ENCODE data around the gene ZNF22.

The ZNF22 gene

DNA sequence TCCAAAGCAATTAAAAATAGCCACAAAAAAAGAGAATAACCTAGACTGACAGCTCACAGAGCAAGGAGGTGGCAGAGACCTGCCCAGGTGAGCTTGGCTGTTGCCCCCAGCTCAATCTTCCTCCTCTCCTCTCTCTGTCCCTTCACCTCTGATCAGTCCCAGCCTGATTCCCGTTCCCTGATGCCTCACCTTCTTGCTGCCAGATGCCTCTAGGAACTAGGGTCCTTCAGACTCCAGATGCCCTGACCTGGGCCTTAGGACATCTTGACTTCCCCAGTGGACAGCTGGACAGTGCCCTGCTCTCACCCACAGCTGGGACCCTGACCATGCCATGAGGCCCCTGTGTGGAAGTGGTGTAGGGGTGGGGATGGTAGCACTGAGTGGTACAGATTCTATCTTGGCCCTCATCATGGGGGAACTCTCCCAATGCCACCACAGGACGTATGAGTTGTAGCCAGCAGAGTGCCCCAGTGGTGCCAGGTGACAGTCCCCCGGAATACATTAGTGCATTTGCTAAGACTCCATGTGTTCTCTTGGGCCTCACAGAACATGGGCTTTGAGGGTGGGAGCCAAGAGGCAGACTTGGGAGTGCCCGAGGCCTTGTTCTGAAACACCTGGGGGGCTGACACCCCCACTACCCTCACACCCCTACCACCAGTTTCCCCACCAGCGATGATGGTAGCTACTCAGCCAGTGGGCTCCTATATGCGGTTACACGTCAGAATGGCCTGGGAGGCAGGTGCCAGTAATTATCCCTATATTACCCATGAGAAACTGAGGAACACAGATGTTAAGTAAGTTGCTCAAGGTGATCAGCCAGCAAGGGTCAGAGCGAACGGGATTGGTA is 24.1 kb upstream of the ZNF22 start:
- no peak for DNase-seq

GRCh38 chr10:44977287-44978212 is 23.2 kb upstream of the ZNF22 start:
- peak; percentile 7 for DNase-seq

DNA sequence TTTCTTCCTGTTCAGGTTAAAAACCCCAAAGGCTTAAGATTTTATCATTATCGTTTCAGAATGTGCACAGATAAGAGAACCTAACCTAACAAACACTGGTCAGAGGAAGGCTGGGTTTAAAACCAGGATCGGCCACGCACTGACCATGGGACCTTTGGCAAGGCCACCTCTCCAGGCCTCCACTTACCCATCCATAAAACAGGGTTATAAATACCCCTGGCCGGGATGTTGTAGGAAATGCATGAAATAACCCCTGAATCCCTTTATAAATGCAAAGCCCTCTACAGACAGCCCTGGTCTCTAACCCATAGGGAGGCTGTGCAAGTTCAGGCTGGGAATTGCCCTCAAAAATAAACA is 22.5 kb upstream of the ZNF22 start:
- DNase-seq, result no peak

DNA sequence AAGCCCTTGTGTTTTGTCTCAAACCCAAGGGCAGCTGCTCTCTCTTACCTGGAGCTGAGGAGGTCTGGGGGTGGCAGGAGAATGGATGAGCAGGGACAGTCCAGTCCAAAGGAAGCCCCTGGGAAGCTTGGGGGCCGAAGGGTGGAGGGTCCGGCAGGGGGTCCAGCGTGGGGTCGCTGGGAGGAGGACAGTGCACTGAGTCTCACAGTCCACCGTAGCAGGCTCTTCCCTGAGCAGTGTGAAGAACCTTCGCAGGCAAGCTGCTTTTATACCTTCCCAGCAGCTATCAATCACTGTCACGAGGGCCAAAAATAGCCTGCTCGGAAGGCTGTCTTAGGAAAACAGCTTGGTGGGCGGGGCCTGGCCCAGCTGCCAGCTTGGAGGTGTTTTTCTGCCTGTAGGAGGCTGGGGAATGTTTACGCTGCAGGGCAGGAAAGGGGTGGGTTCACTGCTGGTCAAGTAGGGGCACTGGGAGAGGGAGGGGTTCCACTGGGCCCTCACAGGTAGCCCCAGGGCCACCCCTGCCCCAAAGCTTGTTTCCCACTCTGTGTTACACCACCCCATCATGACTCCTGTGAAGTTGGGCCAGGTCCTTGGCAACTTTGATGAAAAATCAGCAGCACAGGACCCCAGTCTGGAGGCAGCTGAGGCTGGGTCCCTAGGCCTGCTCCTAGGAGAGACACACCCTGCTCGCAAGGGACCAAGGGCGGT is 22.0 kb upstream of the ZNF22 start, which contains the start of gene DEPP1:
Gene DEPP1, minus strand, starts transcription at position 240 of the 711 bp plus-strand sequence. CDS start 779 bp downstream, outside the sequence.
- peak; percentile 78 for DNase-seq

- peak; percentile 10 for DNase-seq
These were observed 21.2 kb upstream of the ZNF22 start for GRCh38 chr10:44979281-44980191.

DNA sequence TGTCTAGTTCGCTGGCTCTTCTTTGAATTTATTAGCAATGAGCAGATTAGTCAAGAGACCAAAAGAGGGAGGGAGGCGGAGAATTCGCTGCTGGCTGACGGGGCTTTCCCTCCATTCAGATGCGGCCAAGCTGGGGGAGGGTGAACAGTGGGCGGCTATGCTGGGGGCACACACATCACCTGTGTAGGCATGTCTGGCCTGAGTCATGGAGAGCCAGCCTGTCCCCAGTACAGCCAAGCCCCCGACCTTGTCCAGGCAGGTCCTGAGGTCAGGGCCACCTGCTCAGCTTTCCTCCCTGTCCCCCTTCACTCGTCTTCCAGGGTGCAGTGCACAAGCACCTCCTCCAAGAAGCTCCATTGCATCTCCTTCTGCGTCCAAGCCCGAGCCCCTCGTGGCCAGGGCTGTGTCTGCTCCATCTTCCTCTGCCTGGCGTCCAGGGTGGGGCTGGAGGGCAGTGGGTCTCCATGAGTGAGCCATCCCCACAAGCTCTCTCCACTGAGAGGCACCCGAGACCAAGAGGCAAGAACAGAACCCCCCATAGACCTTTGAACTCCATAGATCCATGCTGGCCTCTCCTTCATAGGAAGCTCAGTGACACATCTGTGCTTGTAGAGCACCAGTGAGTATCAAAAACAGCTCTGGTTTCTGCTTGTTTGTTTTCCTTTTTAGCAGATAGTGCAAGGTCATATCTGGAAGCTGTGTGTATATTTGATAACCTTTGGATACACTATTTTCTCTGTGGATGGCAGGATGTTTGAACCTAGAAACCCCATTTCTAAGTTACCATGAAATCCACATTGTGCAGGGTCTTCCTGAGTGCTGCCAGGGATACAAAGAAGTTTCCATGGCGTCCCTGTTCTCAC is 20.2 kb upstream of the ZNF22 start:
- DNase-seq, result no peak

- no peak for DNase-seq
These were observed 19.3 kb upstream of the ZNF22 start for GRCh38 chr10:44981172-44982113.

DNA sequence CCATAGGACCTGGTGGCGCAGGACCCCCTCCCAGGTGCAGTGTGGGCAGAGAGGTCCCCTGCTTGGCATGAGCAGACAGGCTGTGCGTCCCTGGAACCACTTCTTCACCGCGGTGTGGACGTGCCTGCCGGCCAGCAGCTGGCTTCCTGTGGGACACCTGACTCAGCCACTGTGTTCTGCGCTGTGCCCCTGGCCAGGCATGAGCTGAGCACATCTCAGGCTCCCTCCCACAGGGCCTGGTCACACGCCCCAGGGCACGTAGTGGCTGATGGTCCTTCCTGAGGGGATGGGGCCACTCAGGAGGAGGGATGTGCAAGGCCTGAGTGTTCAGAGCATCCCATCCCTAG is 18.6 kb upstream of the ZNF22 start:
- no peak for DNase-seq

GRCh38 chr10:44982496-44982895 is 18.2 kb upstream of the ZNF22 start:
- no peak for DNase-seq

DNA sequence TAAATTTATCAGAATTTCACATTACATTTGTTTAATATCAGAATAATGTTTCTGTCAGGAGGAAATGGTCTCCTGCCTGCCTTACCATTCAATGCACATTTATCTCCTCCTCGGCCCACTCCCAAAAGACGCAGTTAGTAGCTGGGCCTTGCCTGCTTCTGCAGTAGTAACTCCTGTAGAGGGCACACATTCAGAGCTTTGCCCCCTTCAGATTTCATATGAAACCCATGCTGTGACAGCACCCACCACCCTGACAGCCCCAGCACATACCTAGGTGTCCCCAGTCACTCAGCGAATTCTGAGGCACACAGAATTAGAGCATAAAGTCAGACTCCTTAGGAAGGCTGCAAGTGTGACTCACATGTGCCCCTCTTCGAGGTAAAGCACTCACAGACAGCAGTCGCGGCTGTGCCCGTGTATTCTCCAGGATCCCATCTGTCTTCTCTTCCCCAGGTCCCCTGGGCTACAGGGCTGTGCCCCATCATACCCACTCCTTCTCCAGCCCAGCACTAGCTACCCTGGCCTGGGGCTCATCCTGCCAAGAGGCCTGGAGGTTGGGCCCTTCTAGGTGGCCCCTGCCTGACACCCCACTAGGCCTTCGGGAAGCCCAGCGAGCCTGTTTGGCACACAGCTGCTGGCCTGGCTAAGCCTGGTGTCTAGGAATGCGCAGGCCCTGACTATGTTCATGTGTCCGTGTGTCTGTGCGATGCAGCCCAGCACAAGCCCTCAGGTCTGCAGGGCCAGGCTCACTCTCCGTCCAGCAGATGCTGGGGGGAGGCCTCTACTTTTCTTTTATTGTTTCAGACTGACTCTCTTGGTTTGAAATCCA is 17.4 kb upstream of the ZNF22 start:
- DNase-seq, result no peak

GRCh38 chr10:44983895-44984278 is 16.8 kb upstream of the ZNF22 start:
- no peak for DNase-seq

- no peak for DNase-seq
These were observed 16.0 kb upstream of the ZNF22 start for GRCh38 chr10:44984671-44985101.

GRCh38 chr10:44985175-44985681 is 15.5 kb upstream of the ZNF22 start:
- no peak for DNase-seq

- DNase-seq, result no peak
These were observed 14.5 kb upstream of the ZNF22 start for GRCh38 chr10:44986179-44986578.

- no peak for DNase-seq
These were observed 14.1 kb upstream of the ZNF22 start for GRCh38 chr10:44986670-44987069.

DNA sequence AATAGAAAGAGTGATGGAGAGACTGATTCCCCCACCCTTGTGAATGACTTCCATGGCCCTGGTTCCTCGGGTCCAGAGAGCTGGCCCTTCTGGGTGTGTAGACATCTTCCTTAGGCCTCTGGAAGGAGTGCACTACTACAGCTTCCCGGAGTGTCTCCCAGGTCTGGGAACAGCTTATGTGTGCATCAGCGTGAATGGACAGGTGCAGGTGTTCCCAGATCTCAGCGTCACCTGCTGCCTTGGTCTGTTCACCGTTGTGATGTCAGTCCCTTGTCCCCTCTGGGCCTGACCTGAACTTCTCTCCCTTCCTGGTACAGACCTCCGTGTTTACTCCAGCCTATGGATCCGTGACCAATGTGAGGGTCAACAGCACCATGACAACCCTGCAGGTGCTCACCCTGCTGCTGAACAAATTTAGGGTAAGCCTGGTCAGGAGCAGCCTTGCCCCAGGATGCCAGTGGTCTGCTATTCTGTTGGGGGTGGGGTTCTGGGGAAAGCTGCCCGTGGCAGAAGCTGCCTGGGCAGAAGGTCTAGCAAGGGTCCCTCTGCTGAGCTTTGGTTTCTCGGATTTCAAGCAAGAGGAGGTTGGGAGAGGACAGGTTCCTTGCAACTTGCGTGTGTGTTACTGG is 11.7 kb upstream of the ZNF22 start:
- no peak for DNase-seq

- DNase-seq, result no peak
These were observed 11.0 kb upstream of the ZNF22 start for GRCh38 chr10:44989597-44990301.
